T-helper 2 cell treated with Interferon-gamma antibody and Interleukin-4, amounts not matched to agents 100 ng/mL and 5 ng/mL, for 36 hours (primary cell): ENCODE data around the gene GLA. TPM values are rescaled to one million over a fixed set of nuclear protein-coding genes. Genes with fewer than 3 reads are reported as not detected.

Experiments
- intact Hi-C: fragments of 100-400 bp; cut with micrococcal nuclease; formaldehyde crosslinking; loops from one replicate; pipeline ENCODE4 v1.15.1; 2023
- total RNA-seq: library from RNA; stranded (reverse); gene quantifications from 2 replicates; pipeline ENCODE4 v1.2.3, GENCODE V29; 2022

Gene GLA
- total RNA-seq, 1 donor from 2014 or later = 30.8 TPM

GRCh38 chrX:101399825-101400224 lies 7.9 kb downstream of the GLA start:
- intact Hi-C loops = no loop called here

- intact Hi-C loops = no loop called here
Observed at GRCh38 chrX:101398694-101399093, 9.0 kb downstream of the GLA start.

GRCh38 chrX:101397779-101398178 lies 9.9 kb downstream of the GLA start:
- intact Hi-C loops = no loop called here

GRCh38 chrX:101395789-101396188 lies 11.9 kb downstream of the GLA start:
- intact Hi-C loops = no loop called here

GRCh38 chrX:101394372-101394771 lies 13.4 kb downstream of the GLA start:
- intact Hi-C loops = loop anchor here (5.0 kb wide), 3 partner anchors 297 to 572 kb away; partner anchors contain the start of genes CENPI, CSTF2 and TRMT2B

GRCh38 chrX:101393530-101394305 lies 14.0 kb downstream of the GLA start:
- intact Hi-C loops = loop anchor here (5.0 kb wide), 3 partner anchors 296 to 571 kb away; partner anchors contain the start of genes CENPI, CSTF2 and TRMT2B

GRCh38 chrX:101391831-101392230 lies 15.9 kb downstream of the GLA start:
- intact Hi-C loops = loop anchor here (1.0 to 5.0 kb wide), 4 partner anchors 16 to 570 kb away; partner anchors contain the start of genes CENPI, CSTF2, HNRNPH2 and TRMT2B

- intact Hi-C loops = loop anchor here (1.0 to 5.0 kb wide), 5 partner anchors 17 to 569 kb away; partner anchors contain the start of genes CENPI, CSTF2, HNRNPH2 and TIMM8A
Observed at GRCh38 chrX:101390664-101391525, 16.8 kb downstream of the GLA start, which contains the start of gene RPL36A. Gene RPL36A, plus strand, starts transcription at chrX:101391011. Its CDS starts 33 bp downstream, at chrX:101391044.

GRCh38 chrX:101388604-101389003 lies 19.1 kb downstream of the GLA start:
- intact Hi-C loops = no loop called here

GRCh38 chrX:101386542-101386885 lies 21.2 kb downstream of the GLA start:
- intact Hi-C loops = no loop called here

- intact Hi-C loops = no loop called here
Observed at GRCh38 chrX:101385795-101386541, 21.8 kb downstream of the GLA start, which contains the start of gene BTK. Gene BTK, minus strand, starts transcription at chrX:101386191. Its CDS starts 10,907 bp downstream, at chrX:101375284.

GRCh38 chrX:101385026-101385684 lies 22.6 kb downstream of the GLA start:
- intact Hi-C loops = no loop called here

- intact Hi-C loops = no loop called here
Observed at GRCh38 chrX:101383679-101384205, 24.0 kb downstream of the GLA start.

GRCh38 chrX:101377547-101377946 lies 30.2 kb downstream of the GLA start:
- intact Hi-C loops = no loop called here

GRCh38 chrX:101370888-101371504 lies 36.7 kb downstream of the GLA start:
- intact Hi-C loops = no loop called here

- intact Hi-C loops = no loop called here
Observed at GRCh38 chrX:101369687-101370086, 38.0 kb downstream of the GLA start.

- intact Hi-C loops = no loop called here
Observed at GRCh38 chrX:101368800-101369199, 38.9 kb downstream of the GLA start.

GRCh38 chrX:101365301-101365795 lies 42.4 kb downstream of the GLA start:
- intact Hi-C loops = no loop called here

- intact Hi-C loops = no loop called here
Observed at GRCh38 chrX:101362757-101363156, 45.0 kb downstream of the GLA start.

GRCh38 chrX:101362116-101362515 lies 45.6 kb downstream of the GLA start:
- intact Hi-C loops = no loop called here
